CD4-positive, alpha-beta T cell (primary cell): ENCODE measurements around the gene CACNA2D3. TPM values are rescaled to one million over a fixed set of nuclear protein-coding genes. Genes with fewer than 3 reads are reported as not detected.

Experiments used
- ATAC-seq: fragments of 200-7000 bp; cut with Tn5 transposase; one replicate; pipeline ENCODE4 v1.10.0; 2022; ENCODE audit warnings: mild to moderate bottlenecking; ENCODE audit not compliant: poor library complexity
- CTCF ChIA-PET: fragments of 350-600 bp; sonication (Branson Sonifier 250); formaldehyde crosslinking; loops from one replicate; lab custom pipeline; 2021; ENCODE audit warnings: antibody characterized with exemption, inconsistent platforms; lab: Charles Lee
- POLR2A ChIA-PET: fragments of 350-600 bp; sonication (Branson Sonifier 250); formaldehyde crosslinking; loops from one replicate; lab custom pipeline; 2021; ENCODE audit warnings: antibody characterized with exemption, inconsistent platforms; lab: Charles Lee
- DNase-seq, 14 experiments: peaks; one replicate each; pipeline ENCODE4 v3.0.0-alpha.2; 2013 to 2020; ENCODE audit warnings: mixed read lengths in 2 of 14
- H3K27ac ChIP-seq, 2 donors: one replicate each; pipeline versions ENCODE4 v1.5.1 to v1.7.0; 2013; ENCODE audit warnings: low read length in 2 of 2, low read depth in 1 of 2, mild to moderate bottlenecking in 1 of 2
- H3K27me3 ChIP-seq, 2 experiments: 1 replicate in 1 of 2; 2 replicates in 1 of 2; pipeline versions ENCODE4 v1.6.1 to v1.7.0; 2013; ENCODE audit warnings: low read length in 2 of 2, control low read depth in 1 of 2, mild to moderate bottlenecking in 1 of 2, moderate library complexity in 1 of 2; ENCODE audit not compliant: insufficient read depth in 2 of 2, control insufficient read depth in 1 of 2
- H3K36me3 ChIP-seq: one replicate; pipeline ENCODE4 v1.6.1; 2013; ENCODE audit warnings: low read length, control low read depth; ENCODE audit not compliant: insufficient read depth
- H3K4me1 ChIP-seq: one replicate; pipeline ENCODE4 v1.6.1; 2013; ENCODE audit warnings: low read length, control low read depth; ENCODE audit not compliant: insufficient read depth
- H3K4me3 ChIP-seq: one replicate; pipeline ENCODE4 v1.5.1; 2013; ENCODE audit warnings: mild to moderate bottlenecking, low read length, moderate library complexity
- H3K9me3 ChIP-seq, 2 experiments: 1 replicate in 1 of 2; 2 replicates in 1 of 2; pipeline versions ENCODE4 v1.6.1 to v1.7.0; 2013; ENCODE audit warnings: low read length in 2 of 2, mild to moderate bottlenecking in 2 of 2, control low read depth in 1 of 2, moderate library complexity in 1 of 2; ENCODE audit not compliant: control insufficient read depth in 1 of 2, insufficient read depth in 1 of 2
- H3K27ac Mint-ChIP-seq: one replicate; pipeline ENCODE4 v1.8.0; 2020; ENCODE audit warnings: mixed read lengths
- H3K27me3 Mint-ChIP-seq: one replicate; pipeline ENCODE4 v1.8.0; 2021; ENCODE audit warnings: mixed read lengths
- H3K36me3 Mint-ChIP-seq: one replicate; pipeline ENCODE4 v1.8.0; 2021; ENCODE audit warnings: low read depth, mixed read lengths
- H3K4me1 Mint-ChIP-seq: one replicate; pipeline ENCODE4 v1.8.0; 2021; ENCODE audit warnings: low read depth, mixed read lengths
- H3K4me3 Mint-ChIP-seq: one replicate; pipeline ENCODE4 v1.8.0; 2020; ENCODE audit warnings: mild to moderate bottlenecking, mixed read lengths
- H3K9me3 Mint-ChIP-seq: one replicate; pipeline ENCODE4 v1.8.0; 2020; ENCODE audit warnings: mixed read lengths
- intact Hi-C, 2 experiments: fragments of 100-400 bp; cut with DNase I in 1 of 2; cut with micrococcal nuclease in 1 of 2; formaldehyde crosslinking; loops; one replicate each; pipeline versions ENCODE4 v1.15.1 to v1.9.0; 2023 to 2025; cut with DNase I, micrococcal nuclease
- total RNA-seq, 174 experiments: library from RNA in 2 of 174; stranded (reverse) in 2 of 174; gene quantifications; one replicate each; pipeline ENCODE4 v1.2.3 and lab custom pipeline; 2021 to 2026
- TF ChIP-seq, protein P1 (sequence below): fragments of 200-600 bp; IDR thresholded peaks from one replicate; pipeline ENCODE4 v1.8.0; 2022; ENCODE audit warnings: antibody characterized with exemption, mild to moderate bottlenecking

CACNA2D3 gene
- total RNA-seq, 2 experiments from 2014 or later = 0.08 TPM; not detected in 1

DNA sequence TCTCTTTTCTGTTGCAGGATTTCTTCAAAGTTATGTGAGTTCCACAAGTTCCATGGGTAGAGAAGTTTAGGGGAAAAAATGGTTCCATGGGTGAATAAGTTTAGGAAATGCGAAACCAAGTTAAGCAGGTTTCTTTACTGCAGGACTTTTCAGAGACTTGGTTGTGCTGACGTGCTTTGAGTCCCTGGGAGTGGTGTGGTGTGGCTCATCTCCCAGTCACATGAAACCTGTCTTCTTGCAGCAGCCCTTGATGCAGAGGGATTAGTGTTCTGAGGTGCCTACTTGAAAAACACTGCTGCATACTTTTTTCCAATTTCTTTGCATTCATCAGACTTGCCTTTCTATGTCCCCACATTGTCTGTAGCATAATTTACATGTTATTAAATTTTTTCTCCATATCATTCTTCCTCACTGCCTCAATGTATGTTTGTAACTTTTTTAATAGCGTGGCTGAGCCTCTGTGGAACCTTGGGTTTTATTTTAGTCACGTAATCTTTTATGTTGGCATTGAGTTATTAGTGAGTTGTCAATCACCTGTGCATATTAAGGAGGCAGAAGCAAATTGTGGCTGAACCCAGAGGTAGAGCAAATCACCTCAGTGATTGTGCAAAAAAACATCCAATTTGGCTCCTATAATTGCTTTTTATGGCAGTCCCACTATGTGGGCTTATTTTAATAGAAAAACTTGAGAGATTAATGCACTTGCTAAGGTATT is 115.6 kb downstream of the CACNA2D3 start:
- H3K4me1 ChIP-seq = no peaks in the 10 kb centered on the region
- no peak for ATAC-seq
- Mint-ChIP-seq H3K4me1 (no peaks in the 10 kb centered on the region), H3K9me3 (no peaks in the 10 kb centered on the region), H3K27ac (no peak overlapping the region), H3K36me3 (no peaks in the 10 kb centered on the region), H3K4me3 (no peak overlapping the region), H3K27me3 (peaks cover 6% of the 10 kb centered on the region)
- H3K36me3 ChIP-seq = no peaks in the 10 kb centered on the region
- no peaks in the 10 kb centered on the region for H3K9me3 ChIP-seq
- TF ChIP-seq, protein P1, sequence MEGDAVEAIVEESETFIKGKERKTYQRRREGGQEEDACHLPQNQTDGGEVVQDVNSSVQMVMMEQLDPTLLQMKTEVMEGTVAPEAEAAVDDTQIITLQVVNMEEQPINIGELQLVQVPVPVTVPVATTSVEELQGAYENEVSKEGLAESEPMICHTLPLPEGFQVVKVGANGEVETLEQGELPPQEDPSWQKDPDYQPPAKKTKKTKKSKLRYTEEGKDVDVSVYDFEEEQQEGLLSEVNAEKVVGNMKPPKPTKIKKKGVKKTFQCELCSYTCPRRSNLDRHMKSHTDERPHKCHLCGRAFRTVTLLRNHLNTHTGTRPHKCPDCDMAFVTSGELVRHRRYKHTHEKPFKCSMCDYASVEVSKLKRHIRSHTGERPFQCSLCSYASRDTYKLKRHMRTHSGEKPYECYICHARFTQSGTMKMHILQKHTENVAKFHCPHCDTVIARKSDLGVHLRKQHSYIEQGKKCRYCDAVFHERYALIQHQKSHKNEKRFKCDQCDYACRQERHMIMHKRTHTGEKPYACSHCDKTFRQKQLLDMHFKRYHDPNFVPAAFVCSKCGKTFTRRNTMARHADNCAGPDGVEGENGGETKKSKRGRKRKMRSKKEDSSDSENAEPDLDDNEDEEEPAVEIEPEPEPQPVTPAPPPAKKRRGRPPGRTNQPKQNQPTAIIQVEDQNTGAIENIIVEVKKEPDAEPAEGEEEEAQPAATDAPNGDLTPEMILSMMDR = no peak
- DNase-seq = no peak
- H3K27me3 ChIP-seq = peaks cover 0 to 4% of the 10 kb centered on the region in 2 experiments
- intact Hi-C loops = no loop called here
- ChIA-PET CTCF (no interaction called here), POLR2A (no interaction called here)
- no peak overlapping the region for H3K27ac ChIP-seq
- H3K4me3 ChIP-seq = no peak overlapping the region

DNA sequence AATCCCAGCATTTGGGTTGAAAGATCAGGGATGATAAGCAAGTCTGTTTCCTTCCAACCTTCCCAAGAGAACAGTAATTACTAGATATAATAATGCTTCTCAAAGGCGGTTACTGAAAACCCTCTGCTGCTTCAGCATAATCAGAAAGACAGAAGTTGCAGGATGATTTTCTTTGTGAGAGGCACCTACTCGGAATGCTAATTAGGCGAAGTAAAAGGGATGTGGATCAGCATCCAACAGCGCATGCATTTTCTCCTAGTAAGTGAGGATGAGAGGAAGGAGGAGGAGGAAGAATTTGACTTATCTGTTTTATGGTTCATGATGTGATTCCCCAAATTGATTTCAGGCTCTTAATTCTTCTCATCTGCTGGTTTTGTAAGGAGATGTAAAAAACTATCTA is 118.0 kb downstream of the CACNA2D3 start:
- ATAC-seq (no peak), DNase-seq (no peak)
- Mint-ChIP-seq H3K9me3 (no peaks in the 10 kb centered on the region), H3K4me3 (no peak overlapping the region), H3K4me1 (no peaks in the 10 kb centered on the region), H3K36me3 (no peaks in the 10 kb centered on the region), H3K27ac (no peak overlapping the region), H3K27me3 (peaks cover 5% of the 10 kb centered on the region)
- Histone ChIP-seq H3K36me3 (no peaks in the 10 kb centered on the region), H3K9me3 (peaks cover 0 to 3% of the 10 kb centered on the region in 2 experiments), H3K27ac (no peak overlapping the region), H3K4me1 (no peaks in the 10 kb centered on the region), H3K27me3 (no peaks in the 10 kb centered on the region), H3K4me3 (no peak overlapping the region)
- POLR2A ChIA-PET = no interaction called here
- CTCF ChIA-PET = no interaction called here
- intact Hi-C loops = no loop called here
- TF ChIP-seq, protein P1 = no peak

DNA sequence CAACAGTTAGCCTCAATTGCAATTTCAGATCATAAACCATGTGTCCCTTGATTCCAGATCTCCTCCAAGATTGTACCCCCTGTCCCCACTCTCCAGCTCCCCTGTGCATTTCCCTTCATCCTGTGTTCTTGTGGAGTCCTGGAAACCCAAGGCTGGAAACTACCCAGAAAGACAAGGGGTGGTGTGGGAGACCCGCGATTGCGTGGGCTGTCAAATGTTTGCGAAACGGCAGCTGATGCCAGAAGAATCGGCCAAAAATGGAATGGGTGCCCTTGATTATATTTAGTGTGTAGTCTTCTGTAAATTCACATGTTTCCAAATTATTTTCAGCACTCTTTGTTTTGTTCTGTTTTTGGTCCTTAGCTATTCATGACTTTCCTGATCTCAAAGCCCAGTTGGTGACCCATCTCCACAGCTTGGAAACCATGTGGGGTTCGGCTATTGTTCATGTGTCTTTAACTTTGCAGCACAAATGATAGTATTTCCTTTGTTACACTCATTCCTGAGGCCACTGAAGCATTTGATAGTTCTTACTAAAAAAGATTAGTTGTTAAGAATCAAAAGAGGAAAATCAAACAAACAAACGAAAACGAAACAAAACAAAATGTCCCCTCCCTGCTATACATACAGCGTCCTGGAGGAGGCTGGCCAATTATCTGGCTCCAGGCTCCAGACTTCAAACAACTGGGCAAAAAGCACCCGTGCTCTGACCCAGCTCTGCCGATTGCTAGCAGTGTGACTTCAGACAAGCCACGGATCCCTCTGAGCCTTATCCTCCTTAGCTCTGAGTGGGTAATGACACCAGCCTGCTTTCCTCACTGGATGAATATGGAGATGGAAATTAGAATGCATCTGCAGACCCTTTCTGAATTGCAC is 120.9 kb downstream of the CACNA2D3 start:
- Mint-ChIP-seq H3K9me3 (no peaks in the 10 kb centered on the region), H3K4me1 (no peaks in the 10 kb centered on the region), H3K27ac (no peak overlapping the region), H3K27me3 (peaks cover 5% of the 10 kb centered on the region), H3K4me3 (no peak overlapping the region), H3K36me3 (no peaks in the 10 kb centered on the region)
- ChIA-PET POLR2A (no interaction called here), CTCF (no interaction called here)
- TF ChIP-seq, protein P1 = no peak
- DNase-seq = no peak
- Histone ChIP-seq H3K36me3 (no peaks in the 10 kb centered on the region), H3K9me3 (peaks cover 0 to 14% of the 10 kb centered on the region in 2 experiments), H3K27me3 (no peaks in the 10 kb centered on the region), H3K4me3 (no peak overlapping the region), H3K4me1 (no peaks in the 10 kb centered on the region), H3K27ac (no peak overlapping the region)
- ATAC-seq = no peak
- intact Hi-C loops = no loop called here
